HepG2 (cell line): ENCODE results near the gene COG1. TPM values are rescaled to one million over a fixed set of nuclear protein-coding genes. Genes with fewer than 3 reads are reported as not detected.
A peak's percentile ranks its signal among the peaks of the same experiment; 100 is the strongest.

Experiments
- ATAC-seq: fragments of 200-7000 bp; cut with Tn5 transposase; 3 replicates; pipeline ENCODE4 v1.9.1; 2020; ENCODE audit warnings: mild to moderate bottlenecking, moderate library complexity
- BruUV-seq: library from RNA; stranded (reverse); fragments of 400-500 nt; replicated peaks from 2 replicates; lab custom pipeline; 2021; lab: Mats Ljungman, UMichigan
- CTCF ChIA-PET: fragments of 300-600 bp; formaldehyde crosslinking; extraction: SDS; loops from one replicate; lab custom pipeline; 2021; ENCODE audit warnings: low total read pairs, inconsistent platforms, low intra/inter-chr PET ratio; lab: Yijun Ruan, JAX
- POLR2A ChIA-PET: fragments of 350-600 bp; sonication (Branson Sonifier 250); formaldehyde crosslinking; loops from one replicate; lab custom pipeline; 2020; ENCODE audit warnings: antibody characterized with exemption, inconsistent platforms; lab: Yijun Ruan, JAX
- DNase-seq: peaks from one replicate; pipeline ENCODE4 v3.0.0-alpha.2; 2015; ENCODE audit warnings: low spot score
- FAIRE-seq: peaks from 3 replicates; lab custom pipeline; 2011; peaks lifted over from hg19 to GRCh38; lab: Jason Lieb, UNC
- H2AFZ ChIP-seq: one replicate; pipeline ENCODE4 v1.6.1; 2011; ENCODE audit warnings: low read length, inconsistent platforms
- H3K27ac ChIP-seq: fragments of 300-600 bp; 3 replicates; pipeline ENCODE4 v1.8.0; 2011; ENCODE audit warnings: mixed run types, mild to moderate bottlenecking, mixed read lengths, low read length, inconsistent platforms; ENCODE audit not compliant: insufficient read depth; ENCODE audit errors: extremely low read length
- H3K27me3 ChIP-seq, 2 experiments: fragments of 200-600 bp in 1 of 2; 2 replicates in 1 of 2; 3 replicates in 1 of 2; pipeline versions ENCODE4 v1.6.0 to v1.8.0; 2011; ENCODE audit warnings: low read length in 2 of 2, mild to moderate bottlenecking in 2 of 2, moderate library complexity in 2 of 2, inconsistent platforms in 1 of 2; ENCODE audit not compliant: insufficient read depth in 2 of 2, control insufficient read depth in 1 of 2
- H3K36me3 ChIP-seq, 2 experiments: fragments of 200-600 bp in 1 of 2; replicated peaks in 1 of 2; 2 replicates in 1 of 2; 3 replicates in 1 of 2; pipeline versions ENCODE4 v1.5.1 to v1.8.0; 2011; ENCODE audit warnings: low read length in 2 of 2, inconsistent platforms in 1 of 2; ENCODE audit not compliant: insufficient read depth in 2 of 2, control insufficient read depth in 1 of 2
- H3K4me1 ChIP-seq: 2 replicates; pipeline ENCODE4 v1.5.1; 2012; ENCODE audit warnings: low read length, inconsistent platforms; ENCODE audit not compliant: insufficient read depth
- H3K4me2 ChIP-seq: 2 replicates; pipeline ENCODE4 v1.6.0; 2011; ENCODE audit warnings: low read depth, low read length, inconsistent platforms
- H3K4me3 ChIP-seq, 3 experiments: fragments of 200-600 bp in 1 of 3; sonication (generic), shearing (Covaris generic) in 1 of 3; replicated peaks in 1 of 3; 2 replicates each; pipeline ENCODE4 v1.5.1; 2011 to 2016; ENCODE audit warnings: low read length in 3 of 3, inconsistent platforms in 2 of 3, low read depth in 2 of 3, mild to moderate bottlenecking in 2 of 3, control low read depth in 1 of 3, mixed read lengths in 1 of 3; ENCODE audit not compliant: insufficient read depth in 1 of 3
- H3K79me2 ChIP-seq: one replicate; pipeline ENCODE4 v1.6.1; 2011; ENCODE audit warnings: low read length, inconsistent platforms; ENCODE audit not compliant: insufficient read depth
- H3K9ac ChIP-seq: 2 replicates; pipeline ENCODE4 v1.6.0; 2011; ENCODE audit warnings: mild to moderate bottlenecking, low read depth, low read length, inconsistent platforms; ENCODE audit not compliant: insufficient read depth
- H3K9me3 ChIP-seq: 2 replicates; pipeline ENCODE4 v1.5.1; 2012; ENCODE audit warnings: mild to moderate bottlenecking, low read length
- H4K20me1 ChIP-seq: 2 replicates; pipeline ENCODE4 v1.6.0; 2011; ENCODE audit warnings: inconsistent platforms, mild to moderate bottlenecking, low read length, moderate library complexity; ENCODE audit not compliant: insufficient read depth
- DPF2 ChIP-seq: sonication (generic); formaldehyde crosslinking; IDR thresholded peaks from 2 replicates; pipeline ENCODE4 v1.4.0; 2020; ENCODE audit warnings: mild to moderate bottlenecking, low read depth, missing genetic modification reagents, borderline replicate concordance
- FOXA1 ChIP-seq, 2 experiments: fragments of 450-650 bp in 1 of 2; sonication (generic) in 1 of 2; formaldehyde crosslinking in 1 of 2; IDR thresholded peaks; 2 replicates each; pipeline versions ENCODE4 v1.4.0 to v1.6.1; 2016 to 2020; ENCODE audit warnings: missing genetic modification reagents in 1 of 2
- SOX13 ChIP-seq, 3 experiments: fragments of 450-650 bp in 1 of 3; sonication (generic) in 1 of 3; formaldehyde crosslinking in 1 of 3; IDR thresholded peaks in 2 of 3; conservative IDR thresholded peaks in 1 of 3; 2 replicates each; pipeline versions ENCODE4 v1.5.0 to v1.6.1; 2016 to 2020; ENCODE audit warnings: antibody characterized with exemption in 1 of 3, mild to moderate bottlenecking in 1 of 3, missing compliant biosample characterization in 1 of 3, missing genetic modification reagents in 1 of 3, moderate library complexity in 1 of 3
- ZBTB33 ChIP-seq: sonication (generic); formaldehyde crosslinking; IDR thresholded peaks from 2 replicates; pipeline ENCODE4 v1.4.0; 2020; ENCODE audit warnings: missing genetic modification reagents
- ZMYM3 ChIP-seq: sonication (generic); formaldehyde crosslinking; IDR thresholded peaks from 2 replicates; pipeline ENCODE4 v1.5.1; 2020; ENCODE audit warnings: mild to moderate bottlenecking, missing genetic modification reagents
- ZNF10 ChIP-seq: sonication (generic); formaldehyde crosslinking; IDR thresholded peaks from 2 replicates; pipeline ENCODE4 v1.4.0; 2020; ENCODE audit warnings: mild to moderate bottlenecking, low read depth, missing genetic modification reagents, borderline replicate concordance
- ZNF121 ChIP-seq: sonication (generic); formaldehyde crosslinking; IDR thresholded peaks from 2 replicates; pipeline ENCODE4 v1.5.0; 2020; ENCODE audit warnings: mild to moderate bottlenecking, missing genetic modification reagents
- ZNF414 ChIP-seq: sonication (generic); formaldehyde crosslinking; IDR thresholded peaks from 2 replicates; pipeline ENCODE4 v1.5.0; 2020; ENCODE audit warnings: missing genetic modification reagents
- ZNF441 ChIP-seq: sonication (generic); formaldehyde crosslinking; IDR thresholded peaks from 2 replicates; pipeline ENCODE4 v1.7.0; 2021; ENCODE audit warnings: missing genetic modification reagents, borderline replicate concordance
- ZNF687 ChIP-seq: sonication (generic); formaldehyde crosslinking; IDR thresholded peaks from 2 replicates; pipeline ENCODE4 v1.5.1; 2020; ENCODE audit warnings: mild to moderate bottlenecking, missing genetic modification reagents, moderate library complexity
- ZNF768 ChIP-seq: sonication (generic); formaldehyde crosslinking; IDR thresholded peaks from 2 replicates; pipeline ENCODE4 v1.4.0; 2020; ENCODE audit warnings: missing genetic modification reagents
- ZNF839 ChIP-seq: sonication (generic); formaldehyde crosslinking; IDR thresholded peaks from 2 replicates; pipeline ENCODE4 v1.4.0; 2020; ENCODE audit warnings: missing genetic modification reagents, mild to moderate bottlenecking, borderline replicate concordance
- WGBS: methylation state at CpG from one replicate; pipeline ENCODE4 v1.1.6; 2017; ENCODE audit warnings: low lambda C conversion rate; 5-methylcytosine and 5-hydroxymethylcytosine counted together
- in situ Hi-C: cut with HindIII; loops from 2 replicates; pipeline ENCODE4 v1.10.0; 2017; ENCODE audit warnings: low pct_unique_long_range_greater_than_20kb; ENCODE audit not compliant: extremely low pct_ligation_motif_present
- intact Hi-C: fragments of 100-400 bp; cut with micrococcal nuclease; formaldehyde crosslinking; loops from one replicate; pipeline ENCODE4 v1.10.0; 2022; ENCODE audit not compliant: unreplicated experiment
- polyA plus RNA-seq, 8 experiments: library from polyadenylated mRNA; depleted of rRNA in 3 of 8; stranded (reverse) in 7 of 8; unstranded in 1 of 8; fragments of >200 nt; fragmentation: Illumina TruSeq in 4 of 8; extraction: Trizol in 4 of 8; gene quantifications; 2 replicates each; pipeline versions ENCODE4 v1.2.1 to v1.2.3, GENCODE V29; 2011 to 2016; ENCODE audit warnings: low read depth in 4 of 8, missing spikeins in 1 of 8, mixed read lengths in 1 of 8; ENCODE audit not compliant: insufficient read depth in 1 of 8
- total RNA-seq, 5 experiments: library from RNA; depleted of rRNA; stranded (reverse); fragments of >200 nt; fragmentation: Illumina TruSeq; extraction: Trizol; gene quantifications; 2 replicates each; pipeline ENCODE4 v1.2.3, GENCODE V29; 2016; ENCODE audit warnings: low read depth in 1 of 5

COG1 gene
- total and polyA plus RNA-seq, 2 of the 13 experiments (the other 11 are each of a cell fraction or from before 2014, with no cell fraction given): 36.6 to 39.7 TPM

GRCh38 chr17:73224663-73225305 lies 31.9 kb downstream of the COG1 start:
- no peak overlapping the region for H3K4me2 ChIP-seq
- H3K27ac ChIP-seq: no peak overlapping the region
- TF ChIP-seq SOX13 (IDR thresholded peaks at IDR 0.05) (no peak), SOX13 (CRISPR knock-in tag; conservative IDR thresholded peaks at IDR 0.05 in 1 of 2, IDR thresholded peaks at IDR 0.05 in 1 of 2) (no peak), ZNF768 (peak; percentile 94), FOXA1 (IDR thresholded peaks at IDR 0.05) (no peak), FOXA1 (CRISPR knock-in tag; IDR thresholded peaks at IDR 0.05) (no peak), ZNF839 (CRISPR knock-in tag) (no peak), ZBTB33 (no peak), DPF2 (no peak), ZNF414 (no peak), ZNF121 (CRISPR knock-in tag) (peak; percentile 96), ZMYM3 (CRISPR knock-in tag) (peak; percentile 66), ZNF441 (CRISPR knock-in tag) (no peak), ZNF10 (CRISPR knock-in tag) (no peak), ZNF687 (CRISPR knock-in tag) (0 out of 2 replicates have a peak, but pooled peaks have one; percentile 14)
- BruUV-seq: no TSS peak
- CTCF ChIA-PET: no interaction called here
- H3K4me1 ChIP-seq: peaks cover 58% of the 10 kb centered on the region
- intact Hi-C loops (no loop called here), in situ Hi-C loops (no loop called here)
- no peak for DNase-seq
- H3K4me3 ChIP-seq: no peak overlapping the region
- no peak overlapping the region for H2AFZ ChIP-seq
- H3K9ac ChIP-seq: no peak overlapping the region
- no peak for FAIRE-seq
- H3K27me3 ChIP-seq: no peaks in the 10 kb centered on the region
- 88% methylated on average over 5 of the region's 5 CpGs for WGBS
- H3K9me3 ChIP-seq: no peaks in the 10 kb centered on the region
- POLR2A ChIA-PET: no interaction called here
- H3K36me3 ChIP-seq: peaks cover 4 to 8% of the 10 kb centered on the region in 2 experiments; a peak in 3 of 5 replicates
- peaks cover 50% of the 10 kb centered on the region for H3K79me2 ChIP-seq
- no peaks in the 10 kb centered on the region for H4K20me1 ChIP-seq
- ATAC-seq: no peak
